Measurements from ENCODE around the gene NUDT1. TPM values are rescaled to one million over a fixed set of nuclear protein-coding genes. Genes with fewer than 3 reads are reported as not detected.

Gene NUDT1
- total RNA-seq, 1 experiment from 2014 or later = 92.6 TPM

GRCh38 chr7:2254429-2255144, 12.6 kb downstream of the NUDT1 start:
- in situ Hi-C loops (cut with HindIII; ENCODE audit: low pct_unique_long_range_greater_than_20kb, low sequenced_read_pairs) = no loop called here
- TSS peak; percentile 81 for BruUV-seq (replicated peaks)
- no peak for ATAC-seq

More at GRCh38 chr7:2254429-2255144, 12.6 kb downstream of the NUDT1 start:
- POLR2A ChIA-PET = no interaction called here
- Histone ChIP-seq H3K4me3 (ENCODE audit: low read depth in 2 of 2, low read length in 2 of 2) (no peak overlapping the region), H3K4me1 (ENCODE audit: control insufficient read depth, insufficient read depth, low read length) (no peaks in the 10 kb centered on the region), H3K27ac (ENCODE audit: low read length) (no peak overlapping the region), H3K27me3 (ENCODE audit: control insufficient read depth, insufficient read depth, low read length) (no peaks in the 10 kb centered on the region), H3K36me3 (ENCODE audit: control insufficient read depth, insufficient read depth, low read length) (no peaks in the 10 kb centered on the region; the same call in 1 of the 2 replicates), H3K9me3 (ENCODE audit: control insufficient read depth, insufficient read depth, low read depth, low read length) (no peaks in the 10 kb centered on the region)
- intact Hi-C loops (cut with micrococcal nuclease; ENCODE audit: unreplicated experiment) = no loop called here
- CTCF ChIA-PET = no interaction called here
- DNase-seq (ENCODE audit: low read depth, low spot score) = no peak
- TF ChIP-seq CTCF (IDR thresholded peaks at IDR 0.05) (no peak), POLR2AphosphoS5 (IDR thresholded peaks at IDR 0.05; ENCODE audit: low read depth, low read length) (no peak), SIN3A (IDR thresholded peaks at IDR 0.05; ENCODE audit: borderline replicate concordance, insufficient read depth, low read depth, low read length) (no peak), REST (IDR thresholded peaks at IDR 0.05; ENCODE audit: insufficient read depth in 1 of 2, low read depth in 2 of 2, low read length in 1 of 2) (no peak), TCF7L2 (IDR thresholded peaks at IDR 0.05; ENCODE audit: low read depth, low read length) (no peak)
